ENCODE data around the gene RGSL1. TPM values are rescaled to one million over a fixed set of nuclear protein-coding genes. Genes with fewer than 3 reads are reported as not detected.
"Not testable (repeated sequence)": the region's sequence is repeated elsewhere in the genome, so short reads cannot be mapped to it uniquely, and the experiment has no call there.

The RGSL1 gene
- total RNA-seq, 4 donors from 2014 or later = not detected

- Histone ChIP-seq H3K27ac (no peak overlapping the region), H3K36me3 (no peaks in the 10 kb centered on the region), H3K4me3 (no peak overlapping the region), H3K9me3 (peaks cover 0 to 8% (median 3%) of the 10 kb centered on the region in 4 donors), H3K27me3 (no peaks in the 10 kb centered on the region), H3K4me1 (no peaks in the 10 kb centered on the region)
- TF ChIP-seq CTCF (IDR thresholded peaks at IDR 0.05) (no peak), POLR2A (IDR thresholded peaks at IDR 0.05) (no peak)
- no peak for DNase-seq
Measured at GRCh38 chr1:182520736-182521135, 70.8 kb downstream of the RGSL1 start.

- Histone ChIP-seq H3K9me3 (peaks cover 0 to 8% (median 3%) of the 10 kb centered on the region in 4 donors), H3K27ac (no peak overlapping the region), H3K36me3 (no peaks in the 10 kb centered on the region), H3K4me3 (no peak overlapping the region), H3K4me1 (no peaks in the 10 kb centered on the region), H3K27me3 (no peaks in the 10 kb centered on the region)
- no peak for TF ChIP-seq POLR2A (IDR thresholded peaks at IDR 0.05)
- no peak for TF ChIP-seq CTCF (IDR thresholded peaks at IDR 0.05)
- no peak for DNase-seq
Measured at GRCh38 chr1:182525342-182525741, 75.4 kb downstream of the RGSL1 start.

GRCh38 chr1:182527680-182528079 is 77.7 kb downstream of the RGSL1 start:
- H3K4me3 ChIP-seq = no peak overlapping the region
- DNase-seq = no peak
- H3K4me1 ChIP-seq = no peaks in the 10 kb centered on the region
- H3K9me3 ChIP-seq = peaks cover 0 to 8% (median 3%) of the 10 kb centered on the region in 4 donors
- no peaks in the 10 kb centered on the region for H3K27me3 ChIP-seq
- no peaks in the 10 kb centered on the region for H3K36me3 ChIP-seq
- H3K27ac ChIP-seq = peak overlapping the region in 1 of 4 donors; percentile 47
- no peak for TF ChIP-seq CTCF (IDR thresholded peaks at IDR 0.05)
- TF ChIP-seq POLR2A (IDR thresholded peaks at IDR 0.05) = no peak

- H3K36me3 ChIP-seq, H3K9me3 ChIP-seq, H3K4me3 ChIP-seq, H3K27me3 ChIP-seq, H3K4me1 ChIP-seq: not testable (repeated sequence)
- H3K27ac ChIP-seq = peak overlapping the region in 2 of 4 donors; percentile 29 to 47
- peak in 1 of 3 donors; percentile 57 for DNase-seq
Measured at GRCh38 chr1:182528206-182528605, 78.3 kb downstream of the RGSL1 start.

- H3K27ac ChIP-seq = no peak overlapping the region
- TF ChIP-seq POLR2A (IDR thresholded peaks at IDR 0.05) (no peak), CTCF (IDR thresholded peaks at IDR 0.05) (no peak)
- H3K4me1 ChIP-seq = no peaks in the 10 kb centered on the region
- H3K36me3 ChIP-seq = no peaks in the 10 kb centered on the region
- no peaks in the 10 kb centered on the region for H3K27me3 ChIP-seq
- no peak overlapping the region for H3K4me3 ChIP-seq
- DNase-seq = no peak
- H3K9me3 ChIP-seq = no peaks in the 10 kb centered on the region
Measured at GRCh38 chr1:182533896-182534295, 84.0 kb downstream of the RGSL1 start.

- Histone ChIP-seq H3K4me1 (no peaks in the 10 kb centered on the region), H3K27me3 (no peaks in the 10 kb centered on the region), H3K9me3 (no peaks in the 10 kb centered on the region), H3K36me3 (no peaks in the 10 kb centered on the region), H3K4me3 (no peak overlapping the region), H3K27ac (no peak overlapping the region)
- no peak for TF ChIP-seq CTCF (IDR thresholded peaks at IDR 0.05)
- TF ChIP-seq POLR2A (IDR thresholded peaks at IDR 0.05) = no peak
- no peak for DNase-seq
Measured at GRCh38 chr1:182549346-182549745, 99.4 kb downstream of the RGSL1 start.

All from Peyer's patch (tissue), 4 donors.